Measurements from ENCODE around the gene SNX13.

The SNX13 gene

DNA sequence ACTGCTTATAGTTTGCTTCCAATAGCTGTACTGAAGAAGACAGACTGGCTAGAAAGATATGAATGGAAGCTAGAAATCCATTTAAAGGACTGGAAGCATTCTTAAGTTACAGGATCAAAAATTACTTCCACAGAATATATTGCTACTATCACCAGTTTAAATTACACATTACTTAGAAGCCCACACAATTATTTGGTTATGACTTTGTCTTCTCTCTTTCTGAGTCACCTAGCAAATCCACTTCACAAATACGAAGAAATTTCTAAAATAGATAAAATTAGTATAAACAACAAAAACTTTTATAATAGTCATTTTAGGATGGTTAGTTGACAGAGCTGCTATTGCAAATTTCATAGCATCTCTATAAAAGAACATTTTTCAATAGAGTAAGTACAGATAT, 108.1 kb downstream of the SNX13 start:
- Histone ChIP-seq H3K9me3 (ENCODE audit: low read length) (no peaks in the 10 kb centered on the region), H3K4me2 (ENCODE audit: low read length) (no peak overlapping the region), H4K20me1 (ENCODE audit: insufficient read depth, low read length) (no peaks in the 10 kb centered on the region), H3F3A (ENCODE audit: insufficient read depth, low read length) (no peaks in the 10 kb centered on the region; the same call in 1 of the 2 replicates), H3K4me1 (ENCODE audit: insufficient read depth, low read length, severe bottlenecking) (no peaks in the 10 kb centered on the region), H3K27ac (ENCODE audit: low read depth, low read length, poor library complexity, severe bottlenecking) (no peak overlapping the region), H3K4me3 (ENCODE audit: low read depth, low read length, poor library complexity, severe bottlenecking) (no peak overlapping the region), H3K36me3 (ENCODE audit: insufficient read depth, low read length) (peaks cover 9% of the 10 kb centered on the region; the same call in 1 of the 2 replicates), H3K79me2 (ENCODE audit: insufficient read depth, low read length) (no peaks in the 10 kb centered on the region), H3K27me3 (ENCODE audit: insufficient read depth, low read length) (no peaks in the 10 kb centered on the region), H2AFZ (ENCODE audit: low read length) (no peak overlapping the region), H3K9me2 (ENCODE audit: low read depth, low read length) (no peaks in the 10 kb centered on the region), H3K9ac (ENCODE audit: low read length) (no peak overlapping the region)
- TF ChIP-seq, protein P1, sequence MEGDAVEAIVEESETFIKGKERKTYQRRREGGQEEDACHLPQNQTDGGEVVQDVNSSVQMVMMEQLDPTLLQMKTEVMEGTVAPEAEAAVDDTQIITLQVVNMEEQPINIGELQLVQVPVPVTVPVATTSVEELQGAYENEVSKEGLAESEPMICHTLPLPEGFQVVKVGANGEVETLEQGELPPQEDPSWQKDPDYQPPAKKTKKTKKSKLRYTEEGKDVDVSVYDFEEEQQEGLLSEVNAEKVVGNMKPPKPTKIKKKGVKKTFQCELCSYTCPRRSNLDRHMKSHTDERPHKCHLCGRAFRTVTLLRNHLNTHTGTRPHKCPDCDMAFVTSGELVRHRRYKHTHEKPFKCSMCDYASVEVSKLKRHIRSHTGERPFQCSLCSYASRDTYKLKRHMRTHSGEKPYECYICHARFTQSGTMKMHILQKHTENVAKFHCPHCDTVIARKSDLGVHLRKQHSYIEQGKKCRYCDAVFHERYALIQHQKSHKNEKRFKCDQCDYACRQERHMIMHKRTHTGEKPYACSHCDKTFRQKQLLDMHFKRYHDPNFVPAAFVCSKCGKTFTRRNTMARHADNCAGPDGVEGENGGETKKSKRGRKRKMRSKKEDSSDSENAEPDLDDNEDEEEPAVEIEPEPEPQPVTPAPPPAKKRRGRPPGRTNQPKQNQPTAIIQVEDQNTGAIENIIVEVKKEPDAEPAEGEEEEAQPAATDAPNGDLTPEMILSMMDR (IDR thresholded peaks at IDR 0.05; ENCODE audit: low read length), result no peak
- TF ChIP-seq EZH2 (IDR thresholded peaks at IDR 0.05; ENCODE audit: borderline replicate concordance, low read length), result no peak

DNA sequence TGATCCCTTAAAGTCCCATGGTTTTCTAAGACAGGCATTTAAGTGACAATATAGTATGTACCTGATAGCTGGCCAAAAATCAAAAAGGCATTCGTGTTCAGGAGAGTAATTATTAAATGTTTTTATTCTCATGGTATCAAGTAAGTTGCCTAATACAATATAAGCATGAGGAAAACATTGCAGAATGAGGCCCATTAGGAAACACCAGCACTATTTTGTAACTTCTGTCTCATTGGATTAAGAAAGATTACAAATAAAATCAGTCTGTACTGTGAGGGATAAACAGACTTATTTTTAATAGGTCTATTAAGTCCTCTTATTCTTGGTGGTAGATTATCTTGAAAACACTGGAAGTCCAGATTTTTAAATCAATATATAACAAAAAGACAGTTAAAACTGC, 110.1 kb downstream of the SNX13 start:
- TF ChIP-seq, protein P1 (IDR thresholded peaks at IDR 0.05; ENCODE audit: low read length), result no peak
- no peak for TF ChIP-seq EZH2 (IDR thresholded peaks at IDR 0.05; ENCODE audit: borderline replicate concordance, low read length)
- H3K79me2 ChIP-seq (ENCODE audit: insufficient read depth, low read length), result no peaks in the 10 kb centered on the region
- peaks cover 12% of the 10 kb centered on the region; the same call in 1 of the 2 replicates for H3K36me3 ChIP-seq (ENCODE audit: insufficient read depth, low read length)
- no peaks in the 10 kb centered on the region; the same call in 1 of the 2 replicates for H3F3A ChIP-seq (ENCODE audit: insufficient read depth, low read length)
- H3K9ac ChIP-seq (ENCODE audit: low read length), result no peak overlapping the region
- no peaks in the 10 kb centered on the region for H3K9me2 ChIP-seq (ENCODE audit: low read depth, low read length)
- H3K4me2 ChIP-seq (ENCODE audit: low read length), result no peak overlapping the region
- H2AFZ ChIP-seq (ENCODE audit: low read length), result no peak overlapping the region
- H4K20me1 ChIP-seq (ENCODE audit: insufficient read depth, low read length), result no peaks in the 10 kb centered on the region
- H3K4me1 ChIP-seq (ENCODE audit: insufficient read depth, low read length, severe bottlenecking), result no peaks in the 10 kb centered on the region
- no peak overlapping the region for H3K4me3 ChIP-seq (ENCODE audit: low read depth, low read length, poor library complexity, severe bottlenecking)
- no peaks in the 10 kb centered on the region for H3K9me3 ChIP-seq (ENCODE audit: low read length)
- H3K27me3 ChIP-seq (ENCODE audit: insufficient read depth, low read length), result no peaks in the 10 kb centered on the region
- no peak overlapping the region for H3K27ac ChIP-seq (ENCODE audit: low read depth, low read length, poor library complexity, severe bottlenecking)

DNA sequence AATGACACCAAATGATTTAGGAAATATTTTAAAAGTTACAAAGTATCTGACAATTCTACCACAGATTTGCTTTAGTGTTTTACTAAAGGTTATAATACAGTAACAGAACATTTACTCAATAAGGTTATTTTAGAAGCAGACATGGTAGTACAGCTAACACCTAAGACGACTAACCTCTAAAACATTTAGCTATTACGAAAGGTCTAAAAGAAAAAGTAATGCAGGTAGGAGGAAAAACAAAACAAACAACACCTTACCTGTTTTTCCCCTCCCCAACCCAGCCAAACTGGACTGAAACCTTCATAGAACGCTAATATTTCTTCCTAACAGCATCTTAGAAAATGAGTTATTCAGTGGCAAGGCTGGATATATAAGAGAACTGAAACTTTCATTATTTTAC, 111.3 kb downstream of the SNX13 start:
- no peaks in the 10 kb centered on the region for H3K79me2 ChIP-seq (ENCODE audit: insufficient read depth, low read length)
- no peak overlapping the region for H3K27ac ChIP-seq (ENCODE audit: low read depth, low read length, poor library complexity, severe bottlenecking)
- no peak overlapping the region for H3K4me2 ChIP-seq (ENCODE audit: low read length)
- H3K4me3 ChIP-seq (ENCODE audit: low read depth, low read length, poor library complexity, severe bottlenecking), result no peak overlapping the region
- no peaks in the 10 kb centered on the region for H3K27me3 ChIP-seq (ENCODE audit: insufficient read depth, low read length)
- no peaks in the 10 kb centered on the region for H3K9me2 ChIP-seq (ENCODE audit: low read depth, low read length)
- no peaks in the 10 kb centered on the region for H3K9me3 ChIP-seq (ENCODE audit: low read length)
- H3K4me1 ChIP-seq (ENCODE audit: insufficient read depth, low read length, severe bottlenecking), result no peaks in the 10 kb centered on the region
- no peaks in the 10 kb centered on the region for H4K20me1 ChIP-seq (ENCODE audit: insufficient read depth, low read length)
- H3K9ac ChIP-seq (ENCODE audit: low read length), result no peak overlapping the region
- H2AFZ ChIP-seq (ENCODE audit: low read length), result no peak overlapping the region
- peaks cover 24% of the 10 kb centered on the region; the same call in 1 of the 2 replicates for H3K36me3 ChIP-seq (ENCODE audit: insufficient read depth, low read length)
- TF ChIP-seq EZH2 (IDR thresholded peaks at IDR 0.05; ENCODE audit: borderline replicate concordance, low read length), result no peak
- TF ChIP-seq, protein P1 (IDR thresholded peaks at IDR 0.05; ENCODE audit: low read length), result no peak
- H3F3A ChIP-seq (ENCODE audit: insufficient read depth, low read length), result no peaks in the 10 kb centered on the region; the same call in 1 of the 2 replicates

All from OCI-LY1 (cell line).